Measurements from ENCODE around the gene PIK3R5.

Gene PIK3R5

DNA sequence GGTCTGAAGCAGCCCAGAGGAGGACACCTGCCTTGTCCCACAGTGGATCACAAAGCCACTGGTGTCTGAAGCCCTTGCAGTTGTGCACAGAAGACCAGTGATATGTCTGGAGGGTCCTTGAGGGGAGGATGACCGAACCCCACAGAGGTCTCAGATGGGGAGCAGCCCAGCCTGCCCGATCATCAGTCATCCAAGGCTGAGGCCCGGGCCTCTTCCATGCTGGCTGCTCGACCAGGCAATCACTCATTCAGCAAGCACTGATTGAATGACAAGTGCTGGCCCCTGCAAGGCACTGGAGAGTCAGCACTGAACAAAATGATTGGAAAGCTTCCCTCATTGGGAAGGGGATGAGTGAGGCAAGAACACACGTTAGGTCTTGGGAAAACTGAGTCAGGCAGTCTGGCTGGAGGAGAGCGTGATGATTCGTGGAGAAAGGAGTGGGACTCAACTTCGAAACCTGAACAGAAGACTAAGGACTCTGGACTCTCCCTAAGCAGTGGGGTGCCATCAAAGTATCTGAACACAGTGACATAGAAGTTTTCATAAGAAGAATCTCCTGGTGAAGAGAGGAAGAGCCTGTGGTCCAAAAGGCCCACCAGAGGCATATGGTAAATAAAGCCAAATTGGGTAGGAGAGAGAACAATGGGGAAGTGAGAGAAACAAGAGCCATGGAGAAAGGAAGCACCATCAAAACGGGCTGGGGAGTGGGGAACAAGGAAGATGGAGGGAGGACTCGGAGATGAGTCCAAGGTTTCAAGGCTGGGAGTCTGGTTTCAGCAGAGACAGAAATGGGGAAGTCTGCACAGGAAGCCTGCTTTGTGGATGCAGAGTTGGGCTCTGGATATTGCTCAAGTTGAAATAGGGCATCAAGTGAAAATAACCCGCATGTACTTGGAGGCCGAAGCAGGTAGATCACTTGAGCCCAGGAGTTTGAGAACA is 10.2 kb downstream of the PIK3R5 start:
- DNase-seq (ENCODE audit: low read depth in 2 of 2, low spot score in 1 of 2) = no peak

DNA sequence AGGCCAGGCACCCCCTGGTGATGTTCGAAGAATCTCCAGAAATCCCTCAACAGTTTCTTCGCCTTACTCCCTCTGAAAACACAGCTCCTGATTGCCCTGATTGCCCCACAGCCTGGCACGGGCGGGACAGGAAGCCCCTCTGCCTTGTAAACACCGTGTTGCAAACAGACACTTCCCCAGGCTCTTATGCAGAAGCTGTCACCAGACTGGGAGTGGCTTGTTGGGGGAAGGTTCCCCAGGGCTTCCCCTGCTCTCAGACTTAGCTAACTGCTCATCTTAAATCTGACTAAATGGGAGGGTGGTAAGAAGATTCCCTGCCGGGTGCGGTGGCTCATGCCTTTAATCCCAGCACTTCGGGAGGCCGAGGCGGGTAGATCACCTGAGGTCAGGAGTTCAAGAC is 11.2 kb downstream of the PIK3R5 start:
- DNase-seq (ENCODE audit: low read depth in 2 of 2, low spot score in 1 of 2) = peak in 1 of 2 donors; percentile 57

GRCh38 chr17:8953156-8953885 is 12.2 kb downstream of the PIK3R5 start:
- no peak for DNase-seq (ENCODE audit: low read depth in 2 of 2, low spot score in 1 of 2)

DNA sequence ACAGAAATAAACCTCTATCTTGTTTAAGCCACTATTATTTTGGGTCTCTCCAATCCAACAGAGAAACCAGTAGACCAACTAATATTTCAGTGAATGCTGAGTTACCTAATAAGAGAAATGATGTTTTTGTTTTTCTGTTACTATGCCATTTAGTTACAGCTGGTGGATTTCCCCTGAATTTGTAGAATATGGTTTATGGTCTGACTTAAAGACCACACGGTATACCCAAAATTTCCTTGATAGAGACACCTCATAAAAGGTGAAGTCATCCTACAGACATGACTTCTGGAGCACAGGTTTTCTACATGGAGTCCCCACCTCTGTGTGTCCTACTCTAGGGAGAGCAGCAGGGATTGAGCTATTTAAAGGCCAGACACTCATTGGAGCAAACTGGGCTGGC is 13.3 kb downstream of the PIK3R5 start:
- no peak for DNase-seq (ENCODE audit: low read depth in 2 of 2, low spot score in 1 of 2)

- DNase-seq (ENCODE audit: low read depth in 2 of 2, low spot score in 1 of 2) = no peak
Observed at GRCh38 chr17:8951206-8951605, 14.3 kb downstream of the PIK3R5 start.

GRCh38 chr17:8949061-8949661 is 16.3 kb downstream of the PIK3R5 start:
- no peak for DNase-seq (ENCODE audit: low read depth in 2 of 2, low spot score in 1 of 2)

- no peak for DNase-seq (ENCODE audit: low read depth in 2 of 2, low spot score in 1 of 2)
Observed at GRCh38 chr17:8948462-8948861, 17.0 kb downstream of the PIK3R5 start.

DNA sequence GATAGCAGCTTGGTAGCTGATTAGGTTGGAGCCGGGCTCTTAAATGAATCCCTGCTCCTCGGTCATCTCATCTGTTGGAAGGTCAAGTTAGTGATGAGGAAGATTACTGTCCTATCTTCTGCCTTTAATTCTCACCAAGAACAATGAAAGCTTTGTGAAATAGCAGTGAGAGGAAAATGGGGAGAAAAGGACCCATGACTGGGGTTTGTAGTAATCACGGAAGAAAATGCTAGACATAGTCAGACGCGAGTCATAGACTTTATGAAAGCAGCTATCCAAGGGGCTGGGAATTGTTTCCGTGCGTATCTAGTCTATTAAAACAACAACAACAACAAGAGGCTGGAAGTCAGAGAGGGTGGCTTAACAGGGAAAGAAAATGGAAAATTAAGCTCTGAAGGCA is 18.3 kb downstream of the PIK3R5 start:
- no peak for DNase-seq (ENCODE audit: low read depth in 2 of 2, low spot score in 1 of 2)

GRCh38 chr17:8946476-8946875 is 19.0 kb downstream of the PIK3R5 start:
- no peak for DNase-seq (ENCODE audit: low read depth in 2 of 2, low spot score in 1 of 2)

DNA sequence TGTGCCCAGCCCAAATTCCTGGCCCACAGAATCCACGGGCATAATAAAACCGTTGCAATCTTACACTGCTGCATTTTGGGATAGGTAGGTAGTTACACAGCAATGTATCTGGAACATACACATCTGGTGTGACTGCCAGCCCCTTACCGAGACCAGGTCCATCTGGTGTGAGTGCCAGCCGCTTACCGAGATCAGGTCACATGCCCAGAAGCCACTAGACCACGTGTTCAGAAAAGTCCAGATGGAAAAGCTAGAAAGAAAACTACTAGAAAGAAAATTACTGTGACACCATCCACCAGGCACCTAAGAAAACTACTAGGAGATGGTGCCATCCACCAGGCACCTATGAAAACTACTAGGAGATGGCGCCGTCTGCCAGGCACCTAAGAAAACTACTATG is 19.4 kb downstream of the PIK3R5 start:
- no peak for DNase-seq (ENCODE audit: low read depth in 2 of 2, low spot score in 1 of 2)

GRCh38 chr17:8944748-8945147 is 20.8 kb downstream of the PIK3R5 start:
- DNase-seq (ENCODE audit: low read depth in 2 of 2, low spot score in 1 of 2) = no peak

DNA sequence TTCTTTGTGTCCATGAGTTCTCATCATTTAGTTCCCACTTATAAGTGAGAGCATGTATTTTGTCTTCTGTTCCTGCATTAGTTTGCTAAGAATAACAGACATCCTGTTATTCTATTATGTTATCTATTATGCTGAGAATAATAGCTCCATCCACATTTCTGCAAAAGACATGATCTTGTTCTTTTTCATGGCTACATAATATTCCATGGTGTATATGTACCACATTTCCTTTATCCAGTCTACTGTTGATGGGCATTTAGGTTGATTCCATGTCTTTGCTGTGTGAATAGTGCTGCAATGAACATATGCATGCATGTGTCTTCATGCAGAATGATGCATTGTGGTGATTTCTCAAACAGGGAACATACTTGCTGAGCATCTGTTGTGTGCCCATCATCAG is 21.4 kb downstream of the PIK3R5 start:
- no peak for DNase-seq (ENCODE audit: low read depth in 2 of 2, low spot score in 1 of 2)

DNA sequence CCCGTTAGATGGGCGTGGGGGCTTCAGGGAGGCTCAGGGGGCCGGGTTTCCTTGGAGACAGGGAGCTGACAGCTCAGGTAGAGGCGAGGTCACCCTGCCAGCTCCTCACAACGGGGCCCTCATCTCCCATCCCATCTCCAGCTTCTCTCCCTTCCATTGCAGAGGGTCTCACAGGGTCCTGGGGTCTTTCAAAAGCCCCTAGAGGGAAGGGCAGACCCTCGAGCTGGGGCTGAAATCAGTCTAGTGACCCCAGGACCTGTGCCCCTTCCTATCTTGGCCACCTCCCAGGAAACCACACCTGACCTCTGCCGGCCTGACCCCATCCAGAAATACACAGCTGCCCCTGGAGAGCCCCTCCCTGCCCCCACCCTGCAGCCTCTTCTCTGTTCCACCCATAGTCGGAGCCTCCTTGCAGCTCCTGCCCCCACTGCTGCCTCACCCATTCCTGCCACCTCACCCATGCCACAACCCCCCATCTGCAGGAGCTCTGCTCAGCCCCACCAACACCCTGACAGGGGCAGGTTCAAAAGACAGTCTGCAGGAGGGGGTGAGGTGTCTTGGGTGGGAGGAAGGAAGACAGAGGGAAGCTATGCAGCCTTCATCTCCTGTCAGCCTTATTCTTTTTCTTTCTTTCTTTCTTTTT is 23.4 kb downstream of the PIK3R5 start:
- DNase-seq (ENCODE audit: low read depth in 2 of 2, low spot score in 1 of 2) = no peak

DNA sequence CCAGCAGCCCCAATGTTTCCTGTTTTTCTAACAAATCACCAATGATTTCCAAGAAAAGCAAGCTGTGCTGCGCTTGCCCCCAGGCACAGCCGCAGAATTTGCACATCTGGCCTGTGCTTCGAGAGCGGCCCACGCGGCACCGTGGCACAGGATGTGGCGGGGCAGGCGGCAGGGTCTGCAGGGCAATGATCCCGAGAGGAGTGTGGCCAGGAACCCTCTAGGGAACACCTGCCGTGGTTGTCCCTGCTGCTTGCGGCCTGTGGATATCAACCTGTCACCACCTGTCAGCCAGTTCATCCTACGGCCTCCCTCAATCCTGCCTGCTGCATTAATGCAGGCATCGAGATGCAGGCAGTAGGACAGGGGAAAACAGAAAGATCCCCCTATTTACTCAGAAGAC is 24.0 kb downstream of the PIK3R5 start:
- no peak for DNase-seq (ENCODE audit: low read depth in 2 of 2, low spot score in 1 of 2)

DNA sequence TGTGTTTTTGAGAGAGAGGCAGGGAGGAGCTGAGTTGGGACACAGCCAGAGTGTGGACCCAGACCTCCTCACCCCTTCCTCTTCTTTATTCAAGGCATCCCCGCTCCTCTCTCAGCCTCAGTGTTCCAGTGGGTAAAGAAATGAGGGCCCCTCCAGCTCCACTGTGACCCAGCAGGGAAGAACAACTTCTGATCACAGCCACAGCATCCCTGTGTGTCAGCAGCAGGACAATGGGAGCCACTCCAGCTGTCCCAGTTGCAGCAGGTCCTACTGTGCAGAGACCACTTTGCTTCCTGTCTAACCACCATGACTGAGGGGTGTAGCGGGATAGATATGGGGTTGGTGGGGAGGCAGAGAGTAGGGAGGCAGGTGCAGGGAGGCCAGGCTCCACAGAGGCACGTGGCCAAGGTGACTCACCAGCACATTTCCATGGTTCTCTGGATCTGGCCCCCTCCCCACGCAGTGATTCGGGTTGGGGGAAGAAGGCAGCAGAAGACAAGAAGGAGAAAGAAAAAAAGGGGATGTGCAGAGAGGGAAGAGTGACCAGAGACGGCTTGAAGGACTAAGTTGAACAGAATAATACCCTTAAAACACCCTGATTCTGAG is 24.5 kb downstream of the PIK3R5 start:
- no peak for DNase-seq (ENCODE audit: low read depth in 2 of 2, low spot score in 1 of 2)

GRCh38 chr17:8939496-8940334 is 25.8 kb downstream of the PIK3R5 start:
- no peak for DNase-seq (ENCODE audit: low read depth in 2 of 2, low spot score in 1 of 2)

- no peak for DNase-seq (ENCODE audit: low read depth in 2 of 2, low spot score in 1 of 2)
Observed at GRCh38 chr17:8938933-8939332, 26.6 kb downstream of the PIK3R5 start.

DNA sequence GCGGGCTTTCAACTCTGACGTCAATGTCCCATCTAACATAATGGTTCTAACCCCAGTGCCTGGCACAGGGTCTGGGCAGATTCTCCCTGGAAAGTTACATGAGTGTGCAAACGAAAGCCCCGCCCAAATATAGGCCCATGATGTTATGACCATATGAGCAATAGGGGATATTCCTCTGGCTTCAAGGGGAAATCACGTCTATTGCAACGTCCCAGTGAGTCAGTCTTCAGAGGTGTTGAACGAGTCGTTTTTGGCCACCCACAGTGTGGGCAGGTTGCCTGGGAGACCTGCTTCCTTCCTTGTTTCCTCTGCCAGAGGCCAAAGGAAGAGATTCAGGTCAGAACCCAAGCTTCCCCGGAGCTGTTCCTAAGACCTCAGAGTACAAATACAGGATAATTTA is 30.3 kb downstream of the PIK3R5 start:
- DNase-seq (ENCODE audit: low read depth in 2 of 2, low spot score in 1 of 2) = no peak

GRCh38 chr17:8934346-8934745 is 31.2 kb downstream of the PIK3R5 start:
- no peak for DNase-seq (ENCODE audit: low read depth in 2 of 2, low spot score in 1 of 2)

DNA sequence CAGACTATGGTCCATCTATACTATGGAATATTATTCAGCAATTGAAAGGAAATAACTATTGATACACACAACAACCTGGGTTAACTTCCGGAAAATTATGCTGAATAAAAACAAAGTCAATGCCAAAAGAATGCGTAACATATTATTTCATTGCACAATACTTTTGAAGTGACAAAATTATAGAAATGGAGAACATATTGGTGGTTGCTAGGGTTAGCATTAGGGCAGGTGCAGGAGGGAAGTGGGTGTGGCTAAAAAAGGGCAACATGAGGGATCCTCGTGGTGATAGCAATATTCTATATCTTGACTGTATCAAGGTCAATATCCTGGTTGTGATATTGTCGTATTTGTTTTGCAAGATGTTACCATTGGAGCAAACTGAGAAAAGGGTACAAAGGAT is 34.9 kb downstream of the PIK3R5 start:
- DNase-seq (ENCODE audit: low read depth in 2 of 2, low spot score in 1 of 2) = no peak

Data from stimulated activated CD8-positive, alpha-beta memory T cell treated with anti-CD3 and anti-CD28 coated beads, Interleukin-4, amount 100 ng/mL, for 1 hour (primary cell).